Activated CD4-positive, alpha-beta T cell treated with anti-CD3 and anti-CD28 coated beads for 24 hours (primary cell): ENCODE data around the gene TBX10.
"Not testable (repeated sequence)": the region's sequence is repeated elsewhere in the genome, so short reads cannot be mapped to it uniquely, and the experiment has no call there.

Source experiments
- DNase-seq, 2 donors: peaks; one replicate each; pipeline ENCODE4 v3.0.0-alpha.2; 2020; ENCODE audit warnings: low read depth in 2 of 2

TBX10 gene

DNA sequence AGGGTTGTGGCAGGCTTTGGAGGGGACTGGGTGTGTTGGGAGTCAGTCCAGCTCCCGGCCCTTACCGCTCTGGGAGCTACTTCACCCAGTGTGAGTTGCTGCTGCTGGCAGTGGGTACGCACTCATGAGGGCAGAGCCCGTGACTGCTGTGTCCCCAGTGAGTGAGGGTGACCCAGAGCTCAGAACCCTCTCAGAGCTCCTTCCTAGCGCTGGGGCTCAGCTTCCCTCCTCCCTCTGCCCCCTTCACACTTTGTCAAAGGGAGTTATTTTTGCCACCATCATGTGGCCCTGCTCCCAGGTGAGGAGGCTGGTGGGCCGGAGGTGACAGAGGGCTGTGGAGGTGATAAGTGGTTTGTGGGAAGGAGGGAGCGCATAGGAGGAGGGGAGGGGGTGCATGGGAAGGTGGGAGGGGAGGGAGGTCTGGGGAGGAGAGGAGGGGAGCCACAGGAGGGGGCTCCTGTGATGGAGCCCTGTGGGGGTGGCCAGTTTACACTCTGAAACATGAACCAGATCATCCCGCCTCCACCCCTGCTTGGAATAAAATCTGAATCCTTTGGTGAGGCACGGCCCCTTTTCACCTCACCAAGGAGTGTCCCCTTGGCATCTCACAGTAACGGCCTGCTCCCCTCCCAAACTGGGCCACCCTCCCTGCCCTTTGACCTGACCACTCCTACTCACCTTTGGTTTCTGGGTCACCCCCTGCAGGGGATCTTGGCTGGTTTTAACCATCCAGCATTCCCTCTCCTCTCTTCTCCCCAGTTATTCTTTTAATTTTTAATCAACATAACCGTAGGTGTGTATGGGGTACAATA is 22.9 kb downstream of the TBX10 start:
- no peak for DNase-seq

- DNase-seq, result no peak
These were observed 23.7 kb downstream of the TBX10 start for GRCh38 chr11:67615728-67616430.

- DNase-seq, result peak; percentile 35 to 60
These were observed 24.5 kb downstream of the TBX10 start for GRCh38 chr11:67614730-67615714.

DNA sequence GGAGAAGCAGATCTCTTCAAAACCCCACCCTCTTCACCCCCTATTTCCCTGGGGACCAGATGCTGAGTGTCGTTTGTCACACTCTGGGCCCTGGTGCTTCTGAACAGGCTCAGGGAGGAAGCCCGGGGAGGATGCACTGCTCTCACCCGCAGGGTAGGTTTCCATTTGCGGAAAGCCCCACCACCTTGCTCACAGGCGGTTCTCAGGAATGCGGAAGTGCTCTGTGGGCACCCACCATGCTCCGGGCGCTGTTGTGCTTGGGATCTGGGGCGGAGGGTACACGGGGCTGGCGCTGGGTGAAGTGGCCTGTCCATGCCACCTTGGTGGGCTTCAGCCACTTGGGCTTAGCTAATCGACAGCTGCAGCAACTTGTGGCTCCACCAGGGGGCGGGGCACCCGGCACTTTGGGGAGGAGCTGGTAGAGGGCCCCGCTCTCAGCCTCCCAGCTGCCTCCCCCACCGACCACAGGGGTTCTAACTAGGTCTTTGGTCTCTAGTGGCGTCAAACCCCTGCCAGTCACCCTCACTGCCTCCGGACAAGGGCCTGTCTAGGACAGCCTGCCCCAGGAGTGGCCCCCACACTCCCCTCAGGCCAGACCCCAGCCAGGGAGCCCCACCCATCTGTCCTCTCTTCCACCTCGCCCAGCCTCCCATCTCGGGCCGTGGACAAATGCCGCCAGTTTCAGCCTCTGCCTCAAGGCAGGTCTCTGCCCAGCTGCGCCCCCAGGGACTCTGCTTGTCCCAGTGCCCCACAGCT is 25.4 kb downstream of the TBX10 start:
- DNase-seq, result peak; percentile 64 to 70

DNA sequence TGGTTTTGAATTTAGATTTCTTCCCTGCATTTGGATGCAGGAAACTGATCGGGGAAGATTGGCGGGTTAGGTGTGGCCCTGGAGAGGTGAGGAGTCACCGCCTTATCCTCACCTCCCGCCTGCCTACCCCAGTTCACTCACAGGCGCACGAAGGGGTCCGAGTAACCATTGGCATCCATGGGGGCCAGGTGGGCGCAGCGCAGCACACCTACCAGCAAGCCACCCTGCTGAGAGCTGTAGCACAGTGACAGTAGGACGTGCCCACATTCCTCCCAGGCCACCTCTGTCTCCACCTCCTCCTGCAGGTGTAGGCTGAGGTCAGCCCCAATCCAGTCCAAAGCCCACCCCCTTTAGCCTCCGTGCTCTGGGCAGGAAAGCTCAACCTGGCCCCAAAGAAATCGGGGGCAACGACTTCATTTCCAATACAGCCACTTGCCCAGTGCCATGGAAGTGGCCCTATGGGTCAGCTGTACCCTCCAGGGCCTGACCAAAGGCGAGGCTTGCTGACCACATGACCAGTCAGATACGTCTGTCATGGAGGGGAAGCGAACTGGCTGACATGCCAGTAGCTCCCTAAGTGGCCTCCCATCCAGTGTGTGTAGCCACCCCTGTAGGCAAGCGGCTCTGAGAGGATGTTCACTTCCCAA is 26.1 kb downstream of the TBX10 start:
- DNase-seq, result no peak

GRCh38 chr11:67612751-67613150 is 26.8 kb downstream of the TBX10 start:
- no peak for DNase-seq

DNA sequence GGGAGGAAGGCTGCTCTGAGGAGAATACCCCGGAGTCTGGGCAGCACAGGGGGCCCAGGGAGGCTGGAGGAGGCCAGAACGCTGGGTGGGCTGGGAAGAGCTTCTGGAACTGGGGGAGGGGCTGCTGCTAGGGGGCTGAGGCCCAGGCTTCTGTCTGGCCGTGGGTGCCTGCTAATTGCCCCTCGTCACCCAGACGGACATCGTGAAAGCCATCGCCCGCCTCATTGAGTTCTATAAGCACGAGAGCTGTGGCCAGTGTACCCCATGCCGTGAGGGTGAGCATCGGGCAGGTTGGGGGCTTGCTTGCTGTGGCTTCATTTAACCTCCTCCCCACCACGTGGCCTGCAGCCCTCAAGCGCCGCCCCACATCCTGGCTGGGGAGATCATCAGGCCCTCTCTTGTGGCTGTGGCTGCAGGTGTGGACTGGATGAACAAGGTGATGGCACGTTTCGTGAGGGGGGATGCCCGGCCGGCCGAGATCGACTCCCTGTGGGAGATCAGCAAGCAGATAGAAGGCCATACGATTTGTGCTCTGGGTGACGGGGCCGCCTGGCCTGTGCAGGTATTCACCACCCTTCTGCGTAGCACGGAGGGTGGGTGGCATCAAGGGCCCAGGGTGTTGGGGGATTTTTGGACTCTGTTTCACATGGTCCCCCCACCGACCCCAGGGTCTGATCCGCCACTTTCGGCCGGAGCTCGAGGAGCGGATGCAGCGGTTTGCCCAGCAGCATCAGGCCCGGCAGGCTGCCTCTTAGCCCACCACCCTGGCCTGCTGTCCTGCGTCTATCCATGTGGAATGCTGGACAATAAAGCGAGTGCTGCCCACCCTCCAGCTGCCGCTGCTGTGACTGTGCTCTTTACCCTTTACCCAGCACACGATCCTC is 27.6 kb downstream of the TBX10 start:
- no peak for DNase-seq

- no peak for DNase-seq
These were observed 28.4 kb downstream of the TBX10 start for GRCh38 chr11:67611165-67611564.

- no peak for DNase-seq
These were observed 29.2 kb downstream of the TBX10 start for GRCh38 chr11:67610302-67610868.

DNA sequence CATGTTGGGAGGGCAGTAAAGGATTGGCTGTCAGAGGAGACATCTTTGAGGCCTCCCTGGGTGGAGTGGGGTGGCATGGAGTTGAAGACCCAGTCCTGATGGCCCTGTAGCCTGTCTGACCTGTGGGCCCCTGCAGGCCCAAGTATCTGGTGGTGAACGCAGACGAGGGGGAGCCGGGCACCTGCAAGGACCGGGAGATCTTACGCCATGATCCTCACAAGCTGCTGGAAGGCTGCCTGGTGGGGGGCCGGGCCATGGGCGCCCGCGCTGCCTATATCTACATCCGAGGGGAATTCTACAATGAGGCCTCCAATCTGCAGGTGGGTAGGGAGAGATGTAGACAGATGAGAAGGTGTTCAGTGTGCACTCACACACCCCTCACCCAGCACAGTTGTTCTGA is 30.2 kb downstream of the TBX10 start:
- no peak for DNase-seq

- no peak for DNase-seq
These were observed 31.1 kb downstream of the TBX10 start for GRCh38 chr11:67608486-67608885.

- no peak for DNase-seq
These were observed 32.1 kb downstream of the TBX10 start for GRCh38 chr11:67607507-67607906.

- peak; percentile 96 for DNase-seq
These were observed 32.9 kb downstream of the TBX10 start, which contains the start of gene NDUFV1 for GRCh38 chr11:67606492-67607295. TSS of gene NDUFV1 (plus strand) at chr11:67606936. CDS start at chr11:67607005, 69 bp downstream.

DNA sequence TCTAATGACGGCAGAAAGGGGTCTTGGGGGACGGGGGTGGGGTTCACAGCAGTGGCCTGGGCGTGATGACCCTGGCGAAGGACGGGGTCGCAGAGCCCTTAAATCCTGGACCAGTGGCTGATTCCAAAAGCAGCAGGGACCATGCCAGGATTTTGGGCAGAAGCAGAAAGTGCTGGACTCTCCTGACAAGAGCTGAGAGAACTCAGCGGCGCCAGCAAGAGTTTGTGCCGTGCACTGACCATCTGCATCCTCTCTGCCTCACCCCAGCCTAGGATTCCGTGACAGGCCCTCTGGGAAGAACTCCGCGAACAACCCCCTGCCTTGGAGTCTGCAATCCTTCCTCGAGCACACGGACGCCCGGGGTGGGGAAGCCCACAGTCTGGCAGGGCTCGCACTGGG is 33.5 kb downstream of the TBX10 start:
- DNase-seq, result no peak

DNA sequence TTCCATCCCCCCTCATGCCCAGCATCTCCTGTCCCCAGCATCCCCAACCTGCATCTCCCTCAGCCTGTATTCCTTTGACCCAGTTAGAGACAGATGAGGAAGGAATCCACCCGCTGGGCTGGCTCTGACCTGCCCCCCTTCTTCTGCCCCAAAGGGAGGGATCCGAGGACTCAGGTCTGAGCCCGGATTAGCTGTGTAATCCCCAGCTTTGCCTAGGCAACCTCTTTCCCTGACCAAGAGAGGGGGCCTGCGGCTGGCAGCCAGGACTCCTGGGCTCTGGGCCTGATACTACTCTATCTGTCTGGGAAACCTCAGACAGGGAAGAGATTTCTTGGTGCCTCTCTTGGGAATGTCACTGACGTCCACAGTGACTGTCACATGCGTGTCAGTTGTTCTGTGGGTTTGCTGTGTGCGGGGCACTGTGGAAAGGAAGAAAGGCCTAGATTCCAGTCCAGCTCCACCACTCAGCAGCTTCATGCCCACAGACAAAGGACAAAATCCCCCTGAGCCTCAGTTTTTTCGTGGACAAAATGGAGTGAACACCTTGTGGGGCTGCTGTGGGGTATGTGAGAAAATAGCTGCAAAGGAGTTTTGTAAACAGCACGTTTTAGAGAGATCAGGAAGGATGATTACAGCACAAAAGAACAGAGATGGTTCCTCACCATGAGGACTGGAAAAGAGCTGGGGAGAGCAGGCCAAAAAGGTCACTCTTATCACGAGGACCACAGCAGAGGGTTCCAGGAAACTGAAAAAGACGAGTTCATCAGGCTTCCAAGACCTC is 34.1 kb downstream of the TBX10 start:
- DNase-seq, result no peak

GRCh38 chr11:67604815-67605214 is 34.7 kb downstream of the TBX10 start:
- no peak for DNase-seq

DNA sequence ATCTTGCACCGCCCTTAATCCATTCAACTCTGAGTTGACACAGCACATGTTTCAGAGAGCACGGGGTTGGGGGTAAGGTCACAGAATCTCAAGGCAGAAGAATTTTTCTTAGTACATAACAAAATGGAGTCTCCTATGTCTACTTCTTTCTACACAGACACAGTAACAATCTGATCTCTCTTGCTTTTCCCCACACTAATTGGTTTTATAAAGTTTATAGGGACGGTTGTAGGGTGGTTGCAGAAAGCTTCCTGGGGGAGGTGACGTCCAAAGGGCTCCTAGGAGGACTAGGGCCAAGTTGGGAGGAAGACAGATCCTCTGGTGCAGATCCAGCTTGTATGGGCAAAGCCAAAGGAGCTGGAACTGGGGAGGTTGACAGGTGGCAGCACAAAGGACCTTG is 35.4 kb downstream of the TBX10 start:
- DNase-seq, result not testable (repeated sequence)

DNA sequence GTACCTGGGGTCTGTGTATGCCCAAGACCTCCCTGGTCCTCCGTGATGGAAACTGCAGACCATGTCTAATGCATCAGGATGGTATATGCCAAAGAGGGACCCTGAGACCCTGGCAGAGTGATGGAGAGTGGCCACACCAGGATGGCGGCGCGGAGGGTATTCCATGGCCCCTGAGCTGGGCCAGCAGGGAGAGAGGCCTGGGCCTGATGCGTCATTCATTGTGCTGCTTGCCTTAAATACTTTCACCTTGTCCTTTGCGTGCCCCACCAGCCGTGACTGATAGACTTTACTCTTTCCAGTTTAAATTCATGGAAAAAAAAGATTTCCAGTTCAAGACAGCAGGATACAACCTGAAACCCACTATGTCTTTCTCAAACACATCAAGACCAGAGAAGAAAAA is 38.5 kb downstream of the TBX10 start:
- DNase-seq, result no peak
